ENCODE results near the gene LCLAT1.

The LCLAT1 gene

DNA sequence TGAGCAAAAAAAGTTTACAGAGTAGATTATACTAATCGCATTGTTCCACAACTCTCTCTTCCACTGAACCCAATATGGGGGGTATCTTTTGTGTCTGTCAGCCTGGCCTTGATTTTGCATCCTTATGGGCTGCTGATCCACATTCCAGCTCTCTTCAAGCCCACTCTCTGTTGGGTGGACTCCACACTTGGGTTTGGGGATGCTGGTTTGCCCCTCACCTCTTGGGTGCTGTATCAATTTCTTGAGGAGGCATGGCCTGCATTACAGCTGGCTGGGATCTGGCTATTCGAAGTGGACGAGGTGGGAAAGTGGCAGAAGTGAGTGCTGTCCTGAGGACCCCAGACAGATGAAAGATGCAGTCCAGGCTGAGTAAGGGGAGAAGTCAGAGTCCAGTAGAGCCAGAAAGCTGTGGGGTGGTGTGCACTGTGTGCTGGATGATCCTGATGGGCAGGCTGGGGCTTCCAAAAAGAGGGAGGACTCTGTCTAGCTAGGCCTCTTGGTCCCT is 218.8 kb downstream of the LCLAT1 start:
- no peak for DNase-seq (ENCODE audit: low read depth in 2 of 3, low spot score in 2 of 3)

DNA sequence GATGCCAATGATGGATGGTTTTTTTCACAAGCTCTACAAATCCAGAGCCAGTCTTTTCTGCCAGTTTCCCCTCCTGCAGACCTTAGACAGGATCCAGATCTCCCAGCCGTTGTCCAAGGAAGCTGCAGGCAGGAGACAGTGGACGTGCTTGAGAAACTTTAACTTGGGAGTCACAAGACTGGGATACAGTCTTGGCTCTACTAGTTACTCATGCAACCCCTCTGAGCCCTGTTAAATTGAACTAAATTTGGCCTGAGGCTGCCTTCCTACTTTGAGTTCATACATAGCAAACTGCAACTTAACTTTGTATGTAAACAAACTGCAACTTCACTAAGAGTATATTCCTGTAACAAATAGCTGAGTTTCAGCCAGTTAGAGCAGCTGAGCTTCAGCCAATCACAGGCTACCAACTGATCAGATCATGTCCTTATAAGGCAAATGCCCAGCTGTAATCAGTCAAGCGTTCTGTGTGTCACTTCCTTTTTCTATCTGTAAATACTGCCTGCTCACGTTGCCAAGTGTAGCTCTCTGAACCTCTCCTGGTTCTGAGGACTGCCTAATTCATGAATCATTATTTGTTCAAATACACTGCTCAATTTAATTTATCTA is 219.3 kb downstream of the LCLAT1 start:
- DNase-seq (ENCODE audit: low read depth in 2 of 3, low spot score in 2 of 3) = no peak

DNA sequence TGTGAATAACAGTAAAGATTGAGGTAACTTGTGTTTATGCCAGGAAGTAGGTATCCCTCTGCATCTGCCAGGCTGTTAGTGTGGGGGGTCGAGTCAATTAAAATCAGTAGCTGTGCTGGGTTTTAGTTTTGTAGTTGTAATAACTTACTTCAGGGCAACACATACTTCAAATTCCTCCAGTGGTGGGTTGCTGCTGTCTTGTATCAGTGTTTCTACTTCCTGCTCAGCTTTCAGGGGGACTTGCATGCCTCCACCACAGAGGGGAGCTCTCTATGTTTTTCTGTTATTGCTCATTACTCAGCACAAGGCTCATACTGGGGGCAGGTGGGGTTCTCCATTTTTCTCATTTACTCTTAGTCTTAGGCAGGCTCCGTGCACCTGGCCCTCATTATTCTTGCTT is 223.4 kb downstream of the LCLAT1 start:
- DNase-seq (ENCODE audit: low read depth in 2 of 3, low spot score in 2 of 3) = no peak

DNA sequence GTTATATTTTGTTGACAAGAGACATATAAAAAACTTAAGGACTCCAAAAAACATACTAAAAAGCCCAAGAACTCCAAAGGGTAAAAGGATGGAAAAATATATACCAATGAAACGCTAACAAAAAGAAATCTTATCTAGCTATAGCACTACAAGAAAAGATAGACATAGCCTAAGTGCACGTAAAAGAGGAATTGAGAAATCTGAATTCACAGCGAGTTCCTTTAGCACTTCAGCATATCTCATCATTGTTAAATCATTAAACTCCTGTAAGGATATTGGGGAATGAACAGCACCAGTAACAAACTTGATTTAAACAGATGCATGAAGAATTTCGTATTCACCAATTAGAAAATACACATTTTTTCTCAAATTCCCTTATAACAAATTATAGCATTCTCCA is 226.1 kb downstream of the LCLAT1 start:
- no peak for DNase-seq (ENCODE audit: low read depth in 2 of 3, low spot score in 2 of 3)

DNA sequence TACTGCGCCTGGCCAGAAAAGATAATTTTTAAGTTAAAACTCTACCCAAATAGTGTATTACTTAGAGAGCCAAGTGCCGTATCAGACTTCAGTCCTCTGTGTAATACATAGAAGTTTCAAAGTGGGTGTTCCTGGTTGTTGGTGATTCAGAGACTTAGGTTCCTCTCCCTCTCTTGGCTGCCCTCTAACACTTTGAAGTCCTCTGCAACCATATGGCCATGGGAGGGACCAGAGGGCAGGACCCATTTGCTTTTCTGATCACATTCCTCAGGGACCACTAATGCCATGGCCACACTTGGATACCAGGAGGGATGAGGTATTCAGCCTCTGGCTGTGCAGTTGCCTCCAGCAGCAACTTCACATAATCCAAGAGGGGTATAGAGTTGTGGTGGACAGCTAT is 228.7 kb downstream of the LCLAT1 start:
- no peak for DNase-seq (ENCODE audit: low read depth in 2 of 3, low spot score in 2 of 3)

DNA sequence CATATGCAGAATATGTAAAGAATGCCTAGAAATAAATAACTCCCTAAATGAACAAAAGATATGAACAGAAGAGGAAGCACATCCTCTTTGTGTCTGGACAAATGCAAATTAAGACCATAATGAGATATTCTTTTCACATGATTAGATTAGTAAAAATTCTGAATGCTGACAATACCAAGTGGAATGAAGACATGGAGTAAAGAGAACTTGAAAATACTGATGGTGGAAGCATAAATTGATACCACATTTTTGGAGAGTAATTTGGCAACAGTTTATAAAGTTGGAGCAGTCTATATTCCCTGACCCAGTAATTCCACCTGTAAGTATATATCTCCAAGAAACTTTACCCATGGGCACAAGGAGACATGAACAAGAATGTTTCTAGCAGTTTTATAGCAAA is 230.2 kb downstream of the LCLAT1 start:
- DNase-seq (ENCODE audit: low read depth in 2 of 3, low spot score in 2 of 3) = no peak

DNA sequence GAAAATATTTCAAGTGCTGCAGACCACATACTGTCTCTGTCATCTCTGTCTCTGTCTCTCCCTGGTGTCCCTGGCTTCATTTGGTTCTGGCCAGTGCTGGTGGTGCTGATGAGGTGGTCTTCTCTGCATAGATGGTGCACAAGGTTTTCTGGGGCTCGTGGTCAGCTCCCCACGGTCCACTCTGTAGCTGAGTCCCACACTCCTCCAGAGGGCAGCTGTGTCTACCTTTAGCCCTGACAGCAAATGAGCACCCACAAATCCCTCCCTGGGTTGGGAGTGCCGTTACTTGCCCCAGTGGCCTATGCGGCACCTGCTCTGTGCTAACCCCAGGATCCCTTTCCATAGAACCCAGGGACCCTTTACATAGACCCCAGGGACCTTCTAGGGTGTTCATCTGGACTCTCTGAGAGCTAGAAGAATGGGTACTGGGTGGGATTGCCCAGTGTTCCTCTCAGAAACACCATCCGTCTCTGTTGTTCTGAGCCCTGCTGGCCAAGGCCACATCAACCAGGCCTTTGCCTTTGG is 230.9 kb downstream of the LCLAT1 start:
- no peak for DNase-seq (ENCODE audit: low read depth in 2 of 3, low spot score in 2 of 3)

DNA sequence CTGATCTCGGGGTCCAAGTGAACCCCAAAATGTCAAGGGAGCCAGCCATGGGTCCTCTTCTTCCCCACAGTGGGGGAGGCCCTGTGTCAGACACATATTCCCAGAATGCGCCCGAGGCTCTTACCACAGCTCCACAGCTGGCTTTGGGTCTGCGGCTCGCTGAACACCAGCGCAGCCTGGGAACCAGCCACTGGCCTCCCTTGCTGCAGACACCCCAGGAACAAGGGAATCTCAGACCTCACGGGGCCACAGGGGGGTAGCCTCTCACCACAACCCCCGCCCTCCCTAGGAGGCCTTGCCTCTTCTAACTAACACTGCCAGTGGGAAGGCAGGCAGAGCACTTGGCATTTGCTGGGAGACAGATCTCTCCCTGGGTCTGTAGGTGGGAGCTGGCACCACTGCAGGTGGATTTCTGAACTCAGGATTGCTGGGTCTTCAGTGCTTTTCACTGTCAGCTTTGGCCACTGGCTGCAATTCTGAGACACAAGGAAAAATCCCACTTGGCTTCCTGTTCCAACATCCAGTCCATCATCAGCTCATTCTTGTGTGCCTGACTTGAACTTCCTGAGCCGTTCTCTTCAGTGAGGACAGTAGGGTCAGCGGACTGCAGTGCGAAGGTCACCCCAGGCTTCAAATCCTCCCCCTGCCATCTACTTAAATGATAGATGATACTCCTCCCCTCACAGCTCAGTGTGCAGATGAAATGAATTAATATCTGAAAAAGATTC is 231.5 kb downstream of the LCLAT1 start:
- DNase-seq (ENCODE audit: low read depth in 2 of 3, low spot score in 2 of 3) = no peak

DNA sequence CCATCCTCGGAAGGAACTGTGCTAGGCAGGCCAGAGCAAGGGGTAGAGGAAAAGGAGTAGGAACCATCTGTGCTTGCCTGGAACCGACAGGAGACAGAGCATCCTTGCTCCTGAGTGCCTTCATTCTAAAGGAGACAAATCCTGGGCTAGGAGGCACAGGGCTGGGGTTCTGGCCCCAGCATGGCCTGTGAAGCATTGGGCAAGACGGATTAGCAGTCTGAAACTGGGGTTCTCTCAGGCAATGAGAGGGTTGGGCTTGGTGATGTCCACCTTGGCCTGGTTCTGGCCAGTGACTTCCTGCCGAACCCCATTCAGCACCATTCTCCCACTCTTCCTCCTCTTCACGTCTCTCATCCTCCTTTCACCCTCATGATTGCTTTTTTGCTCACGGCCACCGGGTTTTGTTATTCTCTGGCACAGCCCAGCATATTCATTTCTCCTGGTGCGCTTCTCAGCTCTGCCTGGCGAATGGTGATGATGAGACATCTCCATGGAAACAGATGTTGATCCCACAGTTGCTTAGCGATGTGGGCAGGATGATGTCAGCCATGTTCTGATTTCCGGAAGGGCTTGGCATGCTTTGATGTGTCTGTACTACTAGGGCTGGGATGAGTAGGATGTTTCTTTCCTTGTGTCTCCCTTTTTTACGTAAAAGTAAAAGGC is 232.5 kb downstream of the LCLAT1 start:
- DNase-seq (ENCODE audit: low read depth in 2 of 3, low spot score in 2 of 3) = no peak

DNA sequence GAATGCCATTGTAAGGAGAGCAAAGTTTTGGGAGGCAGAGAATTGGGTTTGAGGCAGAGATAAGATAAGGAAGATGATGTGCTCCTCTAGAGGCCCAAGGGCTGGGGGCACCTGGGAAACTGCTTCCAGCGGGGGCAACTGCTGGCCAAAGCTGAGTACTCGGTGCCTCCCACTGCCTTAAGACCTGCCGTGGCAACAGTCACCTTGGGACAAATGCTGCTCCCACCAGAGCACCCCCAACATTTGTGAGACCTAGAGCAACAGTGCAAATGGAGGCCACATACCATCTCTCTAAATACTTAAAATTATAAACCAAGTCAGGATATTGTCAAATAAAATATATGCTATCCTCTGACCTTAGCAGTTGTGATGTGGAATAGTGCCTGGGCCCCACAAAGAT is 233.1 kb downstream of the LCLAT1 start:
- DNase-seq (ENCODE audit: low read depth in 2 of 3, low spot score in 2 of 3) = no peak

DNA sequence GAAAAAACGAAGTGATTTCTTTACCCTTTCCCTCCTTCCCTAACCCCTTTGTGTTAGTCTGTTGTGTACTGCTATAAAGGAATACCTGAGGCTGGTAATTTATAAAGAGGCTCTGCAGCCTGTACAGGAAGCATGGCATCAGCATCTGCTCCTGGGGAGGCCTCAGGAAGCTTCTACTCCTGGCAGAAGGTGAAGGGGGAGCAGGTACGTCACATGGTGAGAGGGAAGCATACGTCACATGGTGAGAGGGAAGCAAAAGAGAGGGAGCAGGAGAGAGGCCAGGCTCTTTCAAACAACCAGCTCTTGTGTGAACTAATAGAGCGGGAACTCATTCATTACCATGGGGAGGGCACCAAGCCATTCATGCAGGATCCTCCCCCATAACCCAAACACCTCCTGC is 234.0 kb downstream of the LCLAT1 start:
- no peak for DNase-seq (ENCODE audit: low read depth in 2 of 3, low spot score in 2 of 3)

DNA sequence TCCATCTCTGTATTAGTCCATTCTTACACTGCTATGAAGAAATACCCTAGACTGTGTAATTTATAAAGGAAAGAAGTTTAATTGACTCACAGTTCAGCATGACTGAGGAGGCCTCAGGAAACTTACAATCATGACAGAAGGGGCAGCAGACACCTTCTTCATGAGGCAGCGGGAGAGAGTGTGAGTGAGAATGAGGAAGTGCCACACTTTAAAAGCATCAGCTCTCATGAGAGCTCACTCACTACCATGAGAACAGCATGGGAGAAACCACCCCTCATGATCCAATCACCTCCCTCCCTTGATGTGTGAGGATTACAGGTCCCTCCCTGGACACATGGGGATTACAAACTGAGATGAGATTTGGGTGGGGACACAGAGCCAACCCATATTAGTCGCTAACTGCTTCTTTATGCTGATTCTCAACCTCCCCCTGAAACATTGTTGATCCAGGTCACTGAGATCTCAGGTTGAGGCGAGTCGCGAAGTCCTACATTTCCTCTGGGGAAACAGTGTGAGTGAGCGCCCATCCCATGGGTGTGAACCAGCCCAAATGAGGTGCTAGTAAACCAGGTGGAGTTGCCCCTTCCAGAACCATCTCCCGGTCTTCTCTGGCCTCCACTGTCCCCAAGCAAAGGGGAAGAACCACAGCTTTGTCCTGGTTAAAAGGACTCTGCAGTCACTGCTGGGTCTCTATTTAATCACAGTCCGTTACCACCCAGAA is 236.3 kb downstream of the LCLAT1 start:
- DNase-seq (ENCODE audit: low read depth in 2 of 3, low spot score in 2 of 3) = no peak

DNA sequence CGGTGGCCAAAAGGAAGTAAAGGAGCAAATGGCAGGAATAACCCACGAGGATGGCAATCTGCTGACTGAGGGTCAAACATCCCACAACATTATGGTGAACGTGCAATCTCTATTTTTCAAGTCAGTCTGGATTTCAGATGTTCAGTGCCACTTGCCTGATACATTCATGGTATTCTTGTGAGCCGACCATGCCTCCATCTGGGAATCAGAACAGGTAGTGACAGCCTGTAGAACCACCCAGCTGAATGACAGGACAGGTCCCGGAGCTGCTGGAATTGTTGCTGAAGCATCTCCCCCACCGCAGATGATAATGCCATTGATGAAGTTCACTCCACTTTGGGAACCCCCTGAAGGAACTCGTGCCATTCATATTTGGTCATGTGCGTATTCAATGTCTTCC is 237.0 kb downstream of the LCLAT1 start:
- no peak for DNase-seq (ENCODE audit: low read depth in 2 of 3, low spot score in 2 of 3)

DNA sequence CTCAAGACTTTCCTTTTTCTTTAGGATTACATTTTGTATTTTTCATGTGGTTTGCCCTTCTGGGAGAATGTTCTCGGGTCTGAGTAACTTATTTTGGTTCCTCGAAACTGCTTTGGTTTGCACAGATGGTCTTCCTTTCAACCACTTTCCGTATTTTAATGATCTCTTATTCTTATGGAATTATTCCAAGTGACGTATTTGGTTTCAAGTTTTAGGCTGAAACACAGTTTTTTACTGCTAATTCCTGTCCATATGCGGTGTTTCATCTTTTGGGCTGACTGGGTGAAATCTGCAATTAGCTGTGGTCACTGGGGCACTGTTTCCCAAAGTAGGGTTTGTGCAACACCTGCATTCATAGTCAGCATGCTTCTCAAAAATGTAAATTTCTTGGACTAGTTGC is 237.5 kb downstream of the LCLAT1 start:
- no peak for DNase-seq (ENCODE audit: low read depth in 2 of 3, low spot score in 2 of 3)

DNA sequence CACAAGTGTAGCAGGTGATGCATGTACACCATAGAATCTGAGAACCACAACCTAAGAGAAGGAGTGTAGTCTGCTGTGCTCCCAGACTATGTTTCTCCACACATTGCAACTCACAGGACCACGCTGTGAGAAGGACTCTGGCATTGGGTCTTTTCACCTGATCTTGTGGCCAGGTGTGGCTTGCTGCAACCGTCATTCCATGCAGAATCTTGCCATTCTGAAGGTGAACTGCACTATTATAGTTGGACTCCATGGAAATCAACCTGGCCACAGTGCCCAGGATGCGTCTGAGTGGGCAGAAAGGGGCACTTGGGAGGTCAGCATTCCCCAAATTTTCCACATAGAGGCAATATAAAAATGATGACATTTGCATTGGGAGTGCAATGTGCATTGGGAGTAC is 237.9 kb downstream of the LCLAT1 start:
- DNase-seq (ENCODE audit: low read depth in 2 of 3, low spot score in 2 of 3) = no peak

DNA sequence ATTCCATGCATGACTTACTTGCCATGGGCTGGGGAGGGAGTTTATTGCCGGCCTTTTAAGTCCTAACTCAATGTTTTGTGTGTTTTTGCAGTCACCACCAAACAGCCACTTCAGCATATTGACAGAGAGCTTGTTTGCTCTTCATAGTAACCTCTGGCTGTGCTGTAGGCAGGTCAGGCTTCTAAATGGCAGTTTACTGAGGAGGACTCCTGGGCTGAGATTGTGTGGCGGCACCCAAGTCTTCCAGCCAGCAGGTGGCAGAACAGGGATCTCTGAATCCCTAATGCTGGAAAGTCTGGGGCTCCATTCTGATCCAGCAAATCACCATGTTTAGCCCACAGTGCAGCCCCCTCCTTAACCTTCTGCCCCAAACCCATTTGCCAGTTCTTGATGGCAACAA is 239.0 kb downstream of the LCLAT1 start:
- no peak for DNase-seq (ENCODE audit: low read depth in 2 of 3, low spot score in 2 of 3)

DNA sequence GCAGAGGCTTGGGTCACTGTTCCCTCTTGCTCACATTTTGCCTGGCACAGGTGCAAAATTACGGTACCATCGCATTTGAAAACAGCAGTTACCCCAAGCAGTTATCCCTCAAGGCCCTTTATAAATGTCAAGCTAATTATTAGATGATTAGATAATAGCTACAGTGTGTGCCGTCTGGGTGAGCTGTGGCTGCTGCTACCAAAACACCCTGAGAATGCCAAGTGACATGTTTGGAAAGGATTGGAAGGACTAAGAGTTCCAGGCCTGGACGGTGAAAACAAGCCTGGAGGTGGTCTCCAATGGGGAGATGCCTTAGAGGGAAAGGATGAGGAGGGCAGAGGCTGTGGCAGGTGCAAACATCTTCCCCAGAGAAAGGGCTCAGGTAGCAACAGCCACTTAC is 239.6 kb downstream of the LCLAT1 start:
- DNase-seq (ENCODE audit: low read depth in 2 of 3, low spot score in 2 of 3) = no peak

DNA sequence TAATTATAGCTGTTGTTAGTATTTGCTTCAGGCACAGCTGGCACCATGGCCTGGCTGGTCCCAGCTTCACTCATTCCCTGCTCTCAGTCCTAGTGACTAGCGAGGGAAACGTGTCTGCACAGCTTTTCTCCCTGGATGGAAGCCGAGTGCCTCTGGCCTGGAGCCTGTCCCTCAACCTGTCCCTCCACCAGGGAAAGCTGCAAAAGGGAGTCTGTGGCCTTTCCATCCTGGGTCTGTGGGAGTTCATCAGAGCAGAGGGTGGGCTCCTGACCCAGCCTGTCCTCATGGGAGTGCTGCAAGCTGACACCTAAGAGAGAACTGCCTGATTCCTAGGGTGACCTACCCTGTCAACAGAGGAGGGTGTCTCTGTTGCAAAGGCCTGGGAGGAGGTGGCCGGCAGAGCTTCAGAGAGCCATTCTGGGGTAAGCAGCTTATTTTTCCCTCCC is 241.9 kb downstream of the LCLAT1 start:
- DNase-seq (ENCODE audit: low read depth in 2 of 3, low spot score in 2 of 3) = no peak

DNA sequence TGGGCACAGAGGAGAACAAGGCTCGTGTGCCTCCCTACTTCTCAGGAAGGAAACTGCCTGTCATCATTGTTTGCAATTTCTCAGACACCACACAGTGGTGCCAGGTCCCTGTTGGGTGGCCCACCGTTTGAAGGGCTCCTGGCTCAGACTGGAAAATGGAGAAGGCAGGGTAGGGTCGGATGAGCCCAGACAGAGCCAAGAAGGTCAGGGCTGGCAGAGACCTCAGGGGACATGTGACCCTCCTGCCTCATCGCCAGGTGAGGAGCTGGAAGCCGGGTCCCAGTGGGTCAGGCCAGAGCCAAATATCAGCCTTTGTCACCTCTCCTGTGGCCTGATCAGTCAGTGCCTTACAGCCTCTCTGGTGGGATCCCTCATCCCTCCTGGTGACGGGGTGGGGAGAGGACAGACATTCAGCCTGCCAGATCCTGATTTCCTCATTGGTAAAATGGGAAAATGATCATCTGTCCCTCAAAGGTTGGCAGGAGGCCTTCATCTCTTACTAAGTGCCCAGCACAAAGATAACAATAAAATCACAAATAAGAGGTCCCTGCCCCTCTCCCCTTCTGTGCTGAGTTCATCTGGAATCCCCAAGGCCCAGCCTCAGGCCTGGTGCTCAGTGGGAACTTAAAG is 242.6 kb downstream of the LCLAT1 start:
- no peak for DNase-seq (ENCODE audit: low read depth in 2 of 3, low spot score in 2 of 3)

DNA sequence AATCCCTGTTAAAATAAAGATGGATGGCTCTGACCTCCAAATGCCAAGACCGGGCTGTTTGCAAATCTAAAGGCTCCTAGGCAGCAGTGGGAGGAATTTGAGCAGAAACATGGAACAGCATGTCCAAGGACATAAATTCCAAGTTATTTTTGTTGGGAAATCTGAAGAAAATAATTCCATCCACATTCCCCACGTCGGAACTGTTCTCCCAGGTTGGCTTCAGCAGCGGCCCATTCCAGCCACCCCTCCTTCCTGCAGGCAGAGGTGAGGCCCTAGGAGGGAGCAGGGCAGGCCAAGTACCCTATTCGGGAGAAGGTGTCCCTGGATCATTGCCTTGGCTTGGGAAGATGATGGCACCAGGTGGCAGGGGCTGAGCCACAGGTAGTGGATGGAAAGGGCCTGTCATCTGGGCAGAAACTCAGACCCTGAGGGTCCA is 243.1 kb downstream of the LCLAT1 start:
- DNase-seq (ENCODE audit: low read depth in 2 of 3, low spot score in 2 of 3) = no peak
